GM12872 (cell line): Measurements from ENCODE around the gene ADCY2.

Source experiments
- TF ChIP-seq, protein P1 (sequence below): IDR thresholded peaks from 3 replicates; pipeline ENCODE4 v1.5.1; 2011; ENCODE audit warnings: low read depth, mild to moderate bottlenecking, low read length, moderate library complexity; ENCODE audit not compliant: insufficient read depth

Gene ADCY2

GRCh38 chr5:7742241-7742656, 346.3 kb downstream of the ADCY2 start:
- TF ChIP-seq, protein P1, sequence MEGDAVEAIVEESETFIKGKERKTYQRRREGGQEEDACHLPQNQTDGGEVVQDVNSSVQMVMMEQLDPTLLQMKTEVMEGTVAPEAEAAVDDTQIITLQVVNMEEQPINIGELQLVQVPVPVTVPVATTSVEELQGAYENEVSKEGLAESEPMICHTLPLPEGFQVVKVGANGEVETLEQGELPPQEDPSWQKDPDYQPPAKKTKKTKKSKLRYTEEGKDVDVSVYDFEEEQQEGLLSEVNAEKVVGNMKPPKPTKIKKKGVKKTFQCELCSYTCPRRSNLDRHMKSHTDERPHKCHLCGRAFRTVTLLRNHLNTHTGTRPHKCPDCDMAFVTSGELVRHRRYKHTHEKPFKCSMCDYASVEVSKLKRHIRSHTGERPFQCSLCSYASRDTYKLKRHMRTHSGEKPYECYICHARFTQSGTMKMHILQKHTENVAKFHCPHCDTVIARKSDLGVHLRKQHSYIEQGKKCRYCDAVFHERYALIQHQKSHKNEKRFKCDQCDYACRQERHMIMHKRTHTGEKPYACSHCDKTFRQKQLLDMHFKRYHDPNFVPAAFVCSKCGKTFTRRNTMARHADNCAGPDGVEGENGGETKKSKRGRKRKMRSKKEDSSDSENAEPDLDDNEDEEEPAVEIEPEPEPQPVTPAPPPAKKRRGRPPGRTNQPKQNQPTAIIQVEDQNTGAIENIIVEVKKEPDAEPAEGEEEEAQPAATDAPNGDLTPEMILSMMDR, result no peak

- TF ChIP-seq, protein P1, result peak; percentile 79
Observed at GRCh38 chr5:7745882-7746610, 350.1 kb downstream of the ADCY2 start.

DNA sequence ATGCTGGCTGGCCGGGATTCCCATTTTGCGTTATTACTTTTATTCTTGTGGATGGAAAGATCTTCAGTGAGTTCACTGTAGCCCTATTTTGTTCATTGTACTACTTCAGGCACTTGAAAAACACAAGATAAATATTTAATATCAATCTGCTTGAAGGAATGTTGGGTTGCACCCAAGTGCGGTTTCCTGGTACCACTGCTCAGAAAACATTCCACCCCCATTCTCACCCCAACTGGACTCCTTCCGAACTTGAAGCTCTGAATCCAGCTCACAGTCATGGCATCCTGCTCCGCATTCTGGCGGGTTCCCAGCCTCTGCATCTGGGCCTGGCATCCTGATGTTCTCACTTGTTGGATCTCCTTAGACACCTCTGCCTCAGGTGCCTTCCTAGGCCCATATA, 351.8 kb downstream of the ADCY2 start:
- TF ChIP-seq, protein P1, result no peak

DNA sequence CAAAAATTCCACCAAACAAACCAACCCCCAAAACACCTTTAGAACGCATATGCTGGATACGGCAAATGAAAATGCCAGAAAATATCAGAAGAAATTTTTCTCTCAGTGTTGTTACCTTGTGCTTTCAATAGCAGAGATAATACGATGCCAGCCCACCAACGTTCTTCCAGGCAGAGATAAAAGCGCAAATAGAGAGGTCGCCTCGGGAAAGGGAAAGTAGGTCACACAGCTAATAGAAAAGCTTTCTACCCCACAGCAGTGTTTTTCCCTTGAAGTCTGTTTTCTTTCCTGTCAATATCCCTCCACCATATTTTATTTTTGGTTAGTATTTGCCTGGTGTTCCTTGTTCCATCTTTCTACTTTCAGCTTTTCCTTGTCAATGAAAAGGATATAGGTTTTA, 353.7 kb downstream of the ADCY2 start:
- TF ChIP-seq, protein P1, result no peak

- TF ChIP-seq, protein P1, result no peak
Observed at GRCh38 chr5:7751874-7752273, 355.9 kb downstream of the ADCY2 start.

DNA sequence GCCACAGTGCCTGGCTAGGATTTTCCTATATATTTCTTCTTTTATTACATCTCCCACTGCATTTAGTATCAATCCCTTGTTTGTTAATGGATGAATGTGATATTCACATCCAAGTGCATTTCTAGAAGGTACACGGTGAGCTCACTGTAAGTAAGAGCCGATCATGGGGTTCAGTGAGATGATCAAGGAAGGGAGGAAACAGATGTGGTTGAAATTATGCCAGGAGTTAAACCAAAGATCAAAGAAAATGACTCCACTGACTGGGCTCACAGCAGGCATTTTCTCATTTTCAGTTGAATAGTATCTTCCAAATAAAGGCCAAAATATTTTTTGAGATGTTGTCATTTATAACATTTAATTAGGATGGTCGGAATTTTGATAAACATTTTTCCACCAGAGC, 357.2 kb downstream of the ADCY2 start:
- TF ChIP-seq, protein P1, result no peak

DNA sequence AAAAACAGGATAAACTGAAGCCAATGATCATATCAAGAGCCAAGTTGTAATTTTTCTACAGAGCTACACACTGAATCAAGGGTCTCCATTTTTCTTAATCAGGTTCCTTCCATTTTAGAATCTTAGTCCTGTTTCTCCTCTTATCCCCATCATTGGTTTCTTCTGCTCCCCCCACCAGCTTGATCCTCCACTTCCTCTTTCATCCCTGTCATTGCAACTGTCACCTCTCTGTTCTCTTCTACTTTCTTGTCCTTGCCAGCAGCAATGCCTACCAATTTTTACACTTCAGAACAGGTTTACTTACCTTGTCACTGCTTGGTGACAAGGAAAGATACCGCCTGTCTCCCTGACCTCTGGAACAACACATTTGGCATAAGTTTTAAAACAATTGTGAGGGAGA, 357.7 kb downstream of the ADCY2 start:
- TF ChIP-seq, protein P1, result no peak
